ENCODE data around the gene SND1. TPM values are rescaled to one million over a fixed set of nuclear protein-coding genes. Genes with fewer than 3 reads are reported as not detected.

The SND1 gene
- total and polyA plus RNA-seq, 2 of the 4 experiments (the other 2 are of a cell fraction): 154 to 294 TPM

- WGBS, 2 experiments (ENCODE audit: extremely low coverage in 2 of 2, insufficient read length in 1 of 2): no CpG with 5 or more reads among the region's 5 CpGs
- no TSS peak for BruUV-seq (replicated peaks)
These were observed 108.0 kb downstream of the SND1 start for GRCh38 chr7:127759945-127760421.

More at GRCh38 chr7:127759945-127760421, 108.0 kb downstream of the SND1 start:
- Histone ChIP-seq H2BK5ac (ENCODE audit: low read depth, low read length, poor library complexity, severe bottlenecking) (no peak overlapping the region), H3K18ac (ENCODE audit: low read depth, low read length) (no peak overlapping the region), H3K4me1 (ENCODE audit: control insufficient read depth, insufficient read depth, low read length) (no peaks in the 10 kb centered on the region), H2AFZ (replicated peaks; ENCODE audit: low read length, poor library complexity) (no peak overlapping the region), H3K36me3 (ENCODE audit: control insufficient read depth, insufficient read depth, low read length) (peaks cover 2% of the 10 kb centered on the region; the same call in 1 of the 2 replicates), H3K23ac (ENCODE audit: low read depth, low read length) (no peak overlapping the region), H4K8ac (ENCODE audit: low read depth in 2 of 2, low read length in 2 of 2) (no peak overlapping the region), H3K14ac (replicated peaks; ENCODE audit: low read depth, low read length) (no peak overlapping the region), H4K20me1 (ENCODE audit: insufficient read depth, low read length) (peaks cover 58% of the 10 kb centered on the region), H3K9me3 (ENCODE audit: control insufficient read depth, insufficient read depth, low read length) (no peaks in the 10 kb centered on the region), H4K91ac (ENCODE audit: insufficient read depth, low read depth, low read length) (no peak overlapping the region), H3K9me1 (ENCODE audit: insufficient read depth, low read length) (peaks cover 11% of the 10 kb centered on the region), H3K9ac (ENCODE audit: low read depth, low read length) (no peak overlapping the region), H3K27me3 (ENCODE audit: control insufficient read depth, insufficient read depth, low read length) (no peaks in the 10 kb centered on the region), H2AK9ac (replicated peaks; ENCODE audit: low read depth, low read length, poor library complexity) (no peak overlapping the region), H3K4ac (ENCODE audit: low read depth, low read length) (no peak overlapping the region), H3K79me1 (ENCODE audit: low read depth in 1 of 2, low read length in 2 of 2) (peaks cover 58 to 75% of the 10 kb centered on the region in 2 experiments), H4K5ac (ENCODE audit: low read depth, low read length) (no peak overlapping the region), H2BK120ac (ENCODE audit: low read depth, low read length) (no peak overlapping the region), H2BK20ac (ENCODE audit: low read depth, low read length) (no peak overlapping the region), H2BK15ac (ENCODE audit: low read depth, low read length) (no peak overlapping the region), H3K4me2 (ENCODE audit: low read depth, low read length) (no peak overlapping the region), H3K4me3 (ENCODE audit: insufficient read depth, low read depth, low read length) (no peak overlapping the region), H2AK5ac (ENCODE audit: low read depth, low read length) (no peak overlapping the region), H3K27ac (ENCODE audit: insufficient read depth, low read length) (no peak overlapping the region), H3K56ac (ENCODE audit: extremely low read depth, insufficient read depth, low read length) (no peak overlapping the region)
- ChIA-PET POLR2A (ENCODE audit: unreplicated experiment) (no interaction called here), CTCF (no interaction called here)
- dilution Hi-C loops (cut with HindIII; ENCODE audit: low sequenced_read_pairs, unreplicated experiment): no loop called here
- ATAC-seq (ENCODE audit: low read depth) (no peak), DNase-seq (no peak)
- TF ChIP-seq NFE2L2 (IDR thresholded peaks at IDR 0.05; ENCODE audit: low read depth, low read length) (no peak), MAZ (IDR thresholded peaks at IDR 0.05; ENCODE audit: borderline replicate concordance, low read depth, low read length) (no peak), RFX5 (IDR thresholded peaks at IDR 0.05; ENCODE audit: low read depth, low read length) (no peak), MXI1 (IDR thresholded peaks at IDR 0.05; ENCODE audit: borderline replicate concordance, low read depth, low read length) (no peak), USF2 (IDR thresholded peaks at IDR 0.05; ENCODE audit: low read depth, low read length) (no peak), POLR2A (IDR thresholded peaks at IDR 0.05; ENCODE audit: low read depth, low read length) (no peak), FOS (IDR thresholded peaks at IDR 0.05; ENCODE audit: low read depth, low read length) (no peak), CTCF (conservative IDR thresholded peaks at IDR 0.05; ENCODE audit: low read depth, low read length) (no peak), MAFK (IDR thresholded peaks at IDR 0.05; ENCODE audit: low read depth, low read length) (no peak)
- in situ Hi-C loops (cut with MboI; ENCODE audit: low sequenced_read_pairs): no loop called here
- intact Hi-C loops (cut with micrococcal nuclease): no loop called here
